DND-41 (cell line): ENCODE results near the gene CEP41.

ENCODE experiments used
- ATAC-seq: fragments of 200-7000 bp; cut with Tn5 transposase; 3 replicates; pipeline ENCODE4 v1.9.1; 2021; ENCODE audit warnings: low read depth; ENCODE audit not compliant: insufficient read depth
- DNase-seq: peaks from one replicate; pipeline ENCODE4 v3.0.0-alpha.2; 2020
- H2AFZ ChIP-seq: 2 replicates; pipeline ENCODE4 v1.6.0; 2012; ENCODE audit warnings: low read depth, low read length
- H3K27ac ChIP-seq: 2 replicates; pipeline ENCODE4 v1.5.1; 2012; ENCODE audit warnings: low read length, inconsistent platforms
- H3K27me3 ChIP-seq: fragments of 200-600 bp; sonication (generic); 2 replicates; pipeline ENCODE4 v1.6.0; 2012; ENCODE audit warnings: low read length, mild to moderate bottlenecking, inconsistent platforms; ENCODE audit not compliant: insufficient read depth, poor library complexity
- H3K36me3 ChIP-seq: 2 replicates; pipeline ENCODE4 v1.5.1; 2012; ENCODE audit warnings: low read length, inconsistent platforms; ENCODE audit not compliant: insufficient read depth
- H3K4me1 ChIP-seq: 2 replicates; pipeline ENCODE4 v1.5.1; 2012; ENCODE audit warnings: mild to moderate bottlenecking, low read length; ENCODE audit not compliant: insufficient read depth
- H3K4me2 ChIP-seq: 2 replicates; pipeline ENCODE4 v1.6.0; 2012; ENCODE audit warnings: mild to moderate bottlenecking, moderate library complexity, low read length, inconsistent platforms; ENCODE audit not compliant: insufficient read depth
- H3K4me3 ChIP-seq, 2 experiments: fragments of 200-600 bp in 1 of 2; shearing (Covaris generic) in 1 of 2; 2 replicates each; pipeline ENCODE4 v1.5.1; 2012 to 2016; ENCODE audit warnings: inconsistent platforms in 2 of 2, low read length in 2 of 2, mild to moderate bottlenecking in 2 of 2, low read depth in 1 of 2, moderate library complexity in 1 of 2
- H3K79me2 ChIP-seq: 2 replicates; pipeline ENCODE4 v1.6.0; 2012; ENCODE audit warnings: low read length, inconsistent platforms; ENCODE audit not compliant: insufficient read depth
- H3K9ac ChIP-seq: 2 replicates; pipeline ENCODE4 v1.6.0; 2012; ENCODE audit warnings: low read depth, mild to moderate bottlenecking, inconsistent platforms, low read length, moderate library complexity
- H3K9me3 ChIP-seq: 2 replicates; pipeline ENCODE4 v1.5.1; 2012; ENCODE audit warnings: low read length, moderate library complexity, mild to moderate bottlenecking, inconsistent platforms; ENCODE audit not compliant: insufficient read depth, severe bottlenecking
- H4K20me1 ChIP-seq: 2 replicates; pipeline ENCODE4 v1.6.0; 2012; ENCODE audit warnings: low read length; ENCODE audit not compliant: insufficient read depth
- EZH2 ChIP-seq: IDR thresholded peaks from 3 replicates; pipeline ENCODE4 v1.6.1; 2012; ENCODE audit warnings: borderline replicate concordance, low read depth, mild to moderate bottlenecking, moderate library complexity, low read length, inconsistent platforms; ENCODE audit not compliant: severe bottlenecking
- TF ChIP-seq, protein P1 (sequence below): IDR thresholded peaks from 2 replicates; pipeline ENCODE4 v1.5.1; 2012; ENCODE audit warnings: borderline replicate concordance, low read length, moderate library complexity, mild to moderate bottlenecking; ENCODE audit not compliant: poor library complexity, severe bottlenecking; ENCODE audit errors: extremely low read depth

The CEP41 gene

DNA sequence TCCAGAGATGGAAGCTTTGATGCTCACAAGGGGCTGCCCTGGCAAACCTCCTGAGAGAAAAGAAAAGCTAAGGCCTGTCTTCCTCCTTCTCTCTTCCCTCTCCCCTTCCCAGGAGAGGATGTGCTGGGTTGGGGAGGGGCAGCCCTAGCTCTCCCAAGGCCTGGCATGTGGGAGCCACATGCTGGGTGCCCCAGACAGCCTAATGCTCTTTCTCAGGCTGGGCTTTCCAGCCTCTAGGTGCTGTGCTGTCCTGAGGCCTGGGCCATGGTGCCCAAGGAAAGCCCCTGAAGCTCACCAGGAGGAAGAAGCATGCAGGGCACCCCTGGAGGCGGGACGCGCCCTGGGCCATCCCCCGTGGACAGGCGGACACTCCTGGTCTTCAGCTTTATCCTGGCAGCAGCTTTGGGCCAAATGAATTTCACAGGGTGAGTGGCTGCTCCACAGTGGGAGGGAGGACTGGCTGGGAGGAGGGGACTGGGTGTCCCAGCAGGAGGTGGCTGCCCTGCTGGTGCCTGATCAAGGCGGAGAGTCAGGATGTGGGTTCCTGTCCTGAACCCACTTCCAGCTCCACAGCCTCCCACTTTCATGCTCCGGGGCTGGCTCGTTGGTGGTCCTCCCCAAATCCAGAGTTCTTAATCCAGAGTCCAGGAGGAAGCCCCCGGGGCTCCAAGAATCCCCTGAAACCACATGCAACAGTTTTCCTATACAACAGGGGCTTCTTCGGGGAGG lies 94.5 kb downstream of the CEP41 start:
- no peak overlapping the region for H3K27ac ChIP-seq
- no peaks in the 10 kb centered on the region for H3K36me3 ChIP-seq
- H3K79me2 ChIP-seq, result no peaks in the 10 kb centered on the region
- H3K9me3 ChIP-seq, result no peaks in the 10 kb centered on the region
- ATAC-seq (no peak), DNase-seq (no peak)
- no peak overlapping the region for H3K9ac ChIP-seq
- no peaks in the 10 kb centered on the region for H4K20me1 ChIP-seq
- no peaks in the 10 kb centered on the region for H3K4me1 ChIP-seq
- no peak overlapping the region for H2AFZ ChIP-seq
- no peak overlapping the region for H3K4me3 ChIP-seq
- no peak for TF ChIP-seq EZH2
- TF ChIP-seq, protein P1, sequence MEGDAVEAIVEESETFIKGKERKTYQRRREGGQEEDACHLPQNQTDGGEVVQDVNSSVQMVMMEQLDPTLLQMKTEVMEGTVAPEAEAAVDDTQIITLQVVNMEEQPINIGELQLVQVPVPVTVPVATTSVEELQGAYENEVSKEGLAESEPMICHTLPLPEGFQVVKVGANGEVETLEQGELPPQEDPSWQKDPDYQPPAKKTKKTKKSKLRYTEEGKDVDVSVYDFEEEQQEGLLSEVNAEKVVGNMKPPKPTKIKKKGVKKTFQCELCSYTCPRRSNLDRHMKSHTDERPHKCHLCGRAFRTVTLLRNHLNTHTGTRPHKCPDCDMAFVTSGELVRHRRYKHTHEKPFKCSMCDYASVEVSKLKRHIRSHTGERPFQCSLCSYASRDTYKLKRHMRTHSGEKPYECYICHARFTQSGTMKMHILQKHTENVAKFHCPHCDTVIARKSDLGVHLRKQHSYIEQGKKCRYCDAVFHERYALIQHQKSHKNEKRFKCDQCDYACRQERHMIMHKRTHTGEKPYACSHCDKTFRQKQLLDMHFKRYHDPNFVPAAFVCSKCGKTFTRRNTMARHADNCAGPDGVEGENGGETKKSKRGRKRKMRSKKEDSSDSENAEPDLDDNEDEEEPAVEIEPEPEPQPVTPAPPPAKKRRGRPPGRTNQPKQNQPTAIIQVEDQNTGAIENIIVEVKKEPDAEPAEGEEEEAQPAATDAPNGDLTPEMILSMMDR, result no peak
- H3K27me3 ChIP-seq, result no peaks in the 10 kb centered on the region
- H3K4me2 ChIP-seq, result no peak overlapping the region

GRCh38 chr7:130345725-130346124 lies 95.1 kb downstream of the CEP41 start:
- no peak overlapping the region for H2AFZ ChIP-seq
- H4K20me1 ChIP-seq, result no peaks in the 10 kb centered on the region

GRCh38 chr7:130345136-130345535 lies 95.7 kb downstream of the CEP41 start:
- Histone ChIP-seq H3K4me1 (no peaks in the 10 kb centered on the region), H2AFZ (no peak overlapping the region), H4K20me1 (no peaks in the 10 kb centered on the region), H3K27me3 (no peaks in the 10 kb centered on the region), H3K9me3 (no peaks in the 10 kb centered on the region), H3K4me3 (no peak overlapping the region), H3K79me2 (no peaks in the 10 kb centered on the region), H3K36me3 (no peaks in the 10 kb centered on the region), H3K4me2 (no peak overlapping the region), H3K27ac (no peak overlapping the region), H3K9ac (no peak overlapping the region)
- no peak for DNase-seq
- no peak for TF ChIP-seq EZH2
- TF ChIP-seq, protein P1, result no peak
- no peak for ATAC-seq

More at GRCh38 chr7:130345725-130346124, 95.1 kb downstream of the CEP41 start:
- Histone ChIP-seq H3K36me3 (no peaks in the 10 kb centered on the region), H3K27me3 (no peaks in the 10 kb centered on the region), H3K4me2 (no peak overlapping the region), H3K9ac (no peak overlapping the region), H3K4me1 (no peaks in the 10 kb centered on the region), H3K4me3 (no peak overlapping the region), H3K79me2 (no peaks in the 10 kb centered on the region), H3K9me3 (no peaks in the 10 kb centered on the region), H3K27ac (no peak overlapping the region)
- ATAC-seq (no peak), DNase-seq (no peak)
- TF ChIP-seq, protein P1, result no peak
- TF ChIP-seq EZH2, result no peak
